HepG2 (cell line): ENCODE measurements around the gene COQ9. TPM values are rescaled to one million over a fixed set of nuclear protein-coding genes. Genes with fewer than 3 reads are reported as not detected.

Source experiments
- ATF7-NPFF ChIP-seq: sonication (generic); formaldehyde crosslinking; IDR thresholded peaks from 2 replicates; pipeline ENCODE4 v1.8.1; 2023; ENCODE audit warnings: mild to moderate bottlenecking, low read depth, missing genetic modification reagents, moderate library complexity
- EP300 ChIP-seq, 3 experiments: sonication (generic) in 1 of 3; formaldehyde crosslinking in 1 of 3; IDR thresholded peaks; 2 replicates each; pipeline versions ENCODE4 v1.5.1 to v1.6.1; 2011 to 2020; ENCODE audit warnings: low read depth in 2 of 3, low read length in 2 of 3, borderline replicate concordance in 1 of 3, improper control_type of control experiment in 1 of 3, mild to moderate bottlenecking in 1 of 3, missing genetic modification reagents in 1 of 3, moderate library complexity in 1 of 3
- HIC2 ChIP-seq: sonication (generic); formaldehyde crosslinking; IDR thresholded peaks from 2 replicates; pipeline ENCODE4 v1.9.0; 2022; ENCODE audit warnings: low read depth, missing genetic modification reagents
- HNRNPL ChIP-seq: fragments of 200-400 bp; formaldehyde crosslinking; IDR thresholded peaks from 2 replicates; pipeline ENCODE4 v1.6.1; 2017; ENCODE audit warnings: mild to moderate bottlenecking, low read depth, low read length
- KDM4B ChIP-seq: sonication (generic); formaldehyde crosslinking; IDR thresholded peaks from 2 replicates; pipeline ENCODE4 v1.4.0; 2020; ENCODE audit warnings: missing genetic modification reagents
- MEIS2 ChIP-seq: sonication (generic); formaldehyde crosslinking; IDR thresholded peaks from 2 replicates; pipeline ENCODE4 v1.9.0; 2021; ENCODE audit warnings: mild to moderate bottlenecking, missing genetic modification reagents
- NONO ChIP-seq, 2 experiments: fragments of 450-650 bp in 1 of 2; sonication (generic) in 1 of 2; formaldehyde crosslinking in 1 of 2; IDR thresholded peaks in 1 of 2; conservative IDR thresholded peaks in 1 of 2; 2 replicates each; pipeline versions ENCODE4 v1.6.1 to v1.8.0; 2017 to 2022; ENCODE audit warnings: mild to moderate bottlenecking in 1 of 2, missing genetic modification reagents in 1 of 2, moderate library complexity in 1 of 2
- PRDM10 ChIP-seq: sonication (generic); formaldehyde crosslinking; IDR thresholded peaks from 2 replicates; pipeline ENCODE4 v1.4.0; 2020; ENCODE audit warnings: low read depth, missing genetic modification reagents
- RNF219 ChIP-seq: sonication (generic); formaldehyde crosslinking; IDR thresholded peaks from 2 replicates; pipeline ENCODE4 v1.5.0; 2020; ENCODE audit warnings: mild to moderate bottlenecking, missing genetic modification reagents
- SMAD1 ChIP-seq: sonication (generic); formaldehyde crosslinking; IDR thresholded peaks from 2 replicates; pipeline ENCODE4 v1.4.0; 2020; ENCODE audit warnings: missing genetic modification reagents, low read depth, mild to moderate bottlenecking, borderline replicate concordance
- SRSF1 ChIP-seq: fragments of 200-400 bp; formaldehyde crosslinking; optimal IDR thresholded peaks from 2 replicates; pipeline ENCODE3; 2017; ENCODE audit warnings: mild to moderate bottlenecking, low read depth, low read length, moderate library complexity
- TFDP1 ChIP-seq: IDR thresholded peaks from 2 replicates; pipeline ENCODE4 v1.6.1; 2016; ENCODE audit warnings: missing compliant biosample characterization, missing genetic modification reagents, borderline replicate concordance
- U2AF2 ChIP-seq: fragments of 200-400 bp; formaldehyde crosslinking; IDR thresholded peaks from 2 replicates; pipeline ENCODE4 v1.6.1; 2017; ENCODE audit warnings: low read depth, mild to moderate bottlenecking, low read length
- YEATS2 ChIP-seq: sonication (generic); formaldehyde crosslinking; IDR thresholded peaks from 2 replicates; pipeline ENCODE4 v1.4.0; 2020; ENCODE audit warnings: missing genetic modification reagents, borderline replicate concordance
- ZFP36L1 ChIP-seq: sonication (generic); formaldehyde crosslinking; IDR thresholded peaks from 2 replicates; pipeline ENCODE4 v1.8.0; 2022; ENCODE audit warnings: mild to moderate bottlenecking, missing genetic modification reagents, moderate library complexity
- ZFP62 ChIP-seq: sonication (generic); formaldehyde crosslinking; IDR thresholded peaks from 2 replicates; pipeline ENCODE4 v1.4.0; 2020; ENCODE audit warnings: missing genetic modification reagents
- ZNF234 ChIP-seq: sonication (generic); formaldehyde crosslinking; conservative IDR thresholded peaks from 2 replicates; pipeline ENCODE4 v1.5.1; 2020; ENCODE audit warnings: mild to moderate bottlenecking, missing genetic modification reagents
- ZNF768 ChIP-seq: sonication (generic); formaldehyde crosslinking; IDR thresholded peaks from 2 replicates; pipeline ENCODE4 v1.4.0; 2020; ENCODE audit warnings: missing genetic modification reagents
- polyA plus RNA-seq, 8 experiments: library from polyadenylated mRNA; depleted of rRNA in 3 of 8; stranded (reverse) in 7 of 8; unstranded in 1 of 8; fragments of >200 nt; fragmentation: Illumina TruSeq in 4 of 8; extraction: Trizol in 4 of 8; gene quantifications; 2 replicates each; pipeline versions ENCODE4 v1.2.1 to v1.2.3, GENCODE V29; 2011 to 2016; ENCODE audit warnings: low read depth in 4 of 8, missing spikeins in 1 of 8, mixed read lengths in 1 of 8; ENCODE audit not compliant: insufficient read depth in 1 of 8
- total RNA-seq, 5 experiments: library from RNA; depleted of rRNA; stranded (reverse); fragments of >200 nt; fragmentation: Illumina TruSeq; extraction: Trizol; gene quantifications; 2 replicates each; pipeline ENCODE4 v1.2.3, GENCODE V29; 2016; ENCODE audit warnings: low read depth in 1 of 5

COQ9 gene
- total and polyA plus RNA-seq, 2 of the 13 experiments (the other 11 are each of a cell fraction or from before 2014, with no cell fraction given) = 57.5 to 108 TPM

GRCh38 chr16:57479205-57479975 lies 32.1 kb downstream of the COQ9 start (continued):
- 0 out of 2 replicates have a peak, but pooled peaks have one; percentile 61 for TF ChIP-seq U2AF2
- TF ChIP-seq KDM4B = no peak
- no peak for TF ChIP-seq ZFP36L1 (CRISPR knock-in tag)
- TF ChIP-seq ZNF768 (CRISPR knock-in tag) = no peak; the same call in 1 of the 2 replicates
- no peak for TF ChIP-seq RNF219 (CRISPR knock-in tag)
- TF ChIP-seq TFDP1 (CRISPR knock-in tag) = no peak
- TF ChIP-seq NONO (IDR thresholded peaks at IDR 0.05) = no peak
- 0 out of 2 replicates have a peak, but pooled peaks have one; percentile 34 for TF ChIP-seq NONO (CRISPR knock-in tag; conservative IDR thresholded peaks at IDR 0.05)
- TF ChIP-seq YEATS2 (CRISPR knock-in tag) = peak; percentile 34; the same call in 1 of the 2 replicates
- TF ChIP-seq MEIS2 (CRISPR knock-in tag) = no peak; the same call in 1 of the 2 replicates
- no peak for TF ChIP-seq ATF7-NPFF
- TF ChIP-seq ZFP62 (CRISPR knock-in tag) = no peak
- peak; percentile 53; the same call in 1 of the 2 replicates for TF ChIP-seq HNRNPL
- TF ChIP-seq HIC2 = peak; percentile 6; the same call in 1 of the 2 replicates
- no peak for TF ChIP-seq SMAD1 (CRISPR knock-in tag)
- TF ChIP-seq SRSF1 = peak; percentile 3
- 0 out of 4 replicates have a peak, but pooled peaks of 1 of the 2 experiments have one; percentile 7 for TF ChIP-seq EP300 (IDR thresholded peaks at IDR 0.05; ENCODE audit: low read depth in 2 of 2, low read length in 2 of 2)
- no peak for TF ChIP-seq EP300 (CRISPR knock-in tag; IDR thresholded peaks at IDR 0.05; ENCODE audit: borderline replicate concordance)
- TF ChIP-seq ZNF234 (CRISPR knock-in tag) = no peak
- peak; percentile 98 for TF ChIP-seq PRDM10 (CRISPR knock-in tag)
